ENCODE results near the gene SMURF1.

Gene SMURF1

DNA sequence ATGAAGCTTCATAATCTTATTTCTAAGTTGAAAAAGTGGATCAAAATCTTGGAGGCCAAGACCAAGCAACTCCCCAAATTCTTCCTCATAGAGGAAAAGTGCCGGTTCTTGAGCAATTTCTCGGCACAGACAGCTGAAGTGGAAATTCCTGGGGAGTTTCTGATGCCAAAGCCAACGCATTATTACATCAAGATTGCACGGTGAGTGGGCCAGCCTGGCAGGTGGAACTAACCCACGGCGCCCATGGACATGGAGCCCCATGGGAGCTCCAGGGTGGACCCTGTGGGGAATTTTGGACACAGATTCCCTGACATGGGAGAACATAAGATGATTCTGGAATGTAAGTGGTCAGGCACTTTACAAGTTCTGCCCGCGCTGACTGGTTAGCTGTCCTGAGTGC is 139.7 kb downstream of the SMURF1 start:
- no peak for DNase-seq (ENCODE audit: low read depth)

DNA sequence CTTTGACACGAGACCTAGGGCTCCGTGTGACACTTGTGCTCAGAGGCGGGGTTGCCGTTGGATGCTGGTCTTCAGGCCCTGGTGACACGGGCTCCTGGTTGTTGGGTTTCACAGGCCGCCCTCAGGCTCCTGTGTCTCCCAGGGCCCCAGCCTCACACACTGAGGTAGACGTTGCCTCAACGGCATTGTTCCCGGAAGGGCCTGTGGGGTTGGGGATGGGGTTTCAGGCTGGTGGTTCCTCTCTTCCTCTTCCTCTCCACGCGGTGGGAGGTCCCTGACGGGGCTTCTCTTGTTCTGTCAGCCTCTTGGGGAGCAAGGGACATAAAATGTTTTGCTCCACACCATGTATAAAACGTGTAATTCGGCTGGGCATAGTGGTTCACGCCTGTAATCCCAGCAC is 140.5 kb downstream of the SMURF1 start:
- no peak for DNase-seq (ENCODE audit: low read depth)

DNA sequence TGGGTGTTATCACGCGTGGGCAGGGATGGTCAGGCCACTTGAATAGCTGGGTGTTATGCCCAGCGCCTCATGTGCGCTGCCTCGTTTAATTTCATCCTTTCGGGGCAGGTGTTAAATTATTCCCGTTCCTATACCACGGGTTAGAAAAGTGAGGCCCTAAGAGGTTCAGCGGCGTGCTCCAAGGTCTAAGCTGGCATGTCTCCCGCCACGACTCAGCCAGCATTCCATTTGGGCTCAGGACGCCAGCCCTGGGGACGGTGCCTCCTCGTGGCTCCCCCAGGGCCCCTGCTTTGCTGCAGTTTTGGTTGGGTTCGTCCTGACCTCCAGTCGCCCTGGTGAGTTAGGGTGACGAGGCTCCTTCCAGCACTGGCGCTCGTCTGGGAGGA is 141.1 kb downstream of the SMURF1 start:
- no peak for DNase-seq (ENCODE audit: low read depth)

- DNase-seq (ENCODE audit: low read depth): no peak
Measured at GRCh38 chr7:99002148-99002826, 141.6 kb downstream of the SMURF1 start.

DNA sequence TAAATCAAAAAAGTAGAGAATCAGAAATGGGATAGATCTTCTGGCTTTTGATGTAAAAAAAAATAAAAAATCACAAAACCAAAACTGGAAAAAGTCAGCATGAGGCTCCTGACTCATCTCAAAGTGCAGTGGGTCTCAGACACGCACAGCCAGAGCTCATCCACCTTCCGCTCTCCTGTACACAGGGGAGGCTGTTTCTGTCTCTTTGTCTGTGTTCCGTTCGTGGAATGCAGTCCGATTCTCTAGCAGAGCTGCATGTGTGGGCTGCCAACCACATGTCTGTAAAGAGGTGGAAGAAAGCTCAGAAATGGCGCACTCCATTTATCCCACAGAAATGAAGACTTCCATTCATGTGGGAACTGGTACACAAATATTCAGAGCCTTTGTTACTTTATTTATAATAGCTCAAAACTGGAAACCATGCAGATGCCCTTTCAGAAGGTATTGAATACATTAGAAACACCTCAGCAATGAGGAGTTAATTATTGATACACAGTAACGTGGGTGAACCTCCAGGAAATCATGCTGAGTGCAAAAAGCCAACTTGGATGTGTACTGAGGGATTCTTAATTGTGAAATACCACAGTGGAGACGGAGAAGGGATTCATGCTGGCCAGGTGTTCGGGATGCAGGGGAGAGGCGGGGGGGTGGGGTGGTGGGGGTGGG is 142.3 kb downstream of the SMURF1 start:
- DNase-seq (ENCODE audit: low read depth): no peak

DNA sequence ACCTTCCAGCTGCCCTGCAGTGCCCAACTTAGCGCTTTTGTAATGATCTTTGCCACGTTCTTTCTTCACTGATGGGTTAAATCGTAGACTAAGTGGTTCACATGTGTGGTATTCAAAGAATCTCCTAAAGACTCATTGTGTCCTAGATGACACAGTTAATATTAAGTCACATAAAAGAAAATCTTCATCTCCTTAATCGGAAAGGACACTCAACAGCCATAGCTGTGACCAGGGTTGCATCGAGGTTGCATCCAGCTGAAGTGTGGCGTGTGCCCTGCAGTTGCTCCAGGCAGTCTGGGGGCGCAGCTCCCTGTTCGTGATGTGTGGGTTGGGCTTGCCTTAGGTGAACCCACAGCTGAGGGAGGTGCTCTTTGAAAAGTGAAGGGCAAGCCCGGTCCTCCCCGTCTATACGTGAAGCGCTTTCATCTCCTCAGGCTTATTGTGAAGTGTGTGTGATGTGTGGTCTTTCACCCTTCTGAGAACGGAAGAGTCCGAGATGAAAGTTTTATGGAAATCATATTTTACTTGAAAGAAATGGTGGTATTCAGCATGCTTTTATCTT is 142.9 kb downstream of the SMURF1 start:
- no peak for DNase-seq (ENCODE audit: low read depth)

DNA sequence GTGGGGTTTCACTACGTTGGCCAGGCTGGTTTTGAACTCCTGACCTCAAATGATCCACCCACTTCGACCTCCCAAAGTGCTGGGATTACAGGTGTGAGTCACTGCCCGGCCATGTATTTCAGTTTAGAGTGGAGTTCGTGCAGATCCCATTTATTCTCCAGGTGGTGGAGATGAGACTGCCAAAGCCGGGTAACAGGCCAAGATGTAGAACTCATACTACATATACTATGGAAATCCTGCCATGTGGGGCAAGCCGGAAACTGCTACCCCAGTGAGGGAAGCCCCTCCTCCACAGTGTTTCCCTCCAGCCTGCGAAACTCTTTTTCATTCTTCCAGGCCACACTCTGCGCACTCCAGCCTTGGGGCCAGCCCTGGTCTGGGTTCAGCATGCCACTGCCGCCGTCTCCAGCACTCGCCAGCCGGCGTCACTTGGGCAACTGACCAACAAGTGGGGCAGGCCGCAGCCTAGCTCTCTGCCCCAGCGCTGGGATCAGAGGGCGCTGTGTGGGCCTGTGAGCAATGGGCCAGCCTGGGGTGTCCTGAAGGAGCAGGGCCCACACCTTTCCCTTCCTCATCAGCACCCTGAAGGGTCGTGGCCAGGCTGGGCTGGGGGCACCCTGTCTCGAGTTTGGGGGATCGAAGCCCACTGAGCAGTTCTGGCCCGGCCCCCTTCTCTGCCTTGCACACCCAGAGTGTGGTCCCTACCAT is 143.6 kb downstream of the SMURF1 start:
- DNase-seq (ENCODE audit: low read depth): no peak

DNA sequence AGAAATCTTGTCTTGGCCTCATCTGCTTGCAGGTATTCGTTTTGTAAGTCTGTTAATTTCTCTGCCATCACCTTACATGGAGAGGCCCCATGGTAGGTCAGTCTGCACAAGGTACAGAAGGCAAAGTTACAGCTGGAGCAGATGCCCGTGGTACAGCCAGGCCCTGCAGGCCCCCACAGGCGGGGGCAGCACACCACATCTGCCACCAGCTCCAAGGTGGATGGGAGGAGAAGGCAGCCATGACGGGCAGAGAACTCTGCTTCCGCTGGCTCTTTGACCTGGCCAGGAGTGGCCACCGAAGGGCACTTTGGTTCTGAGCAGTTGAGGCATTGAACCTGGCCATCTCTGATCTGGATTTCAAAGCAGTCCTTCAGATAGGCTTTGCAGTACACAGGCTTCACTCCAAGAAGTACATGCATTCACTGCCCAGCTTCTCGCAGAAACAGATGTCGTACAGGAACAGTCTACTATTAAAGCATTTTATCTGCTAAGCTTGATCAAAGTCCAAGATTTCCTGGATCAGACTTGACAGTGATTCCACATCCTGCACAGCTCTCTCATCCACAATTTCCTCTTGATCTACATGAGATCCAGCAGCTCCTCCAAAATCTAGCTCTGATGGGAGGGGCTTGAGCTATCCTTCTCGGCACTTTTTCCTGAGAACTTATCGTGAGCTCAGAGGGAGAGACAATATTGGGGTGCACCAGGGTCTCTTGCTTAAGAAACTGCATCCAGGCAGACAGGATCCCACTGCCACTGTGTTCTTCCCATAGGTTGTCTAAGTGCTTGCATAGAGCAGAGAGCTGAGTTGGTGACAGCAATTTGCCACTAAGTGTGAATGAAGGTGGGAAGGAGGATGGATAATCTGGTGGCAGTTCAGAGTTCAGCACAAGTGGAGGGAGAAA is 144.8 kb downstream of the SMURF1 start:
- DNase-seq (ENCODE audit: low read depth): no peak

DNA sequence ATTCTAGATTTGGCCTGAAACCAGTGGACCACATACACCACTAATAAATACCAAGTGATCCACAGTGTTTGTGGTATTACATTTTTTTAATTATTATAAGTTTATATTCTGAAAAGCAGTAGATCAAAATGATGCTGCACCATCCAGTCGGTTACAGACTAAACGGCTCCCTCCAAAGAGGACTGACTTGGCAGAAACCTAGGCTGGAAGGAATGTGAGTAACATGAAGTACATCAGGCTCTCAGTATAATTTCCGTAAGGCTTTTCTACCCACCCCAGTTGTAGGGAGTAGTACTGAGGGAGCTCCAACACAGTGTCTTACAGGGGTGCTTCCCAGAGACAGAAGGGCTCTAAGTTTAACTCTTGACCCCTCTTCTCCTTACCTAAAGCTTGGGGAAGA is 146.1 kb downstream of the SMURF1 start:
- no peak for DNase-seq (ENCODE audit: low read depth)

DNA sequence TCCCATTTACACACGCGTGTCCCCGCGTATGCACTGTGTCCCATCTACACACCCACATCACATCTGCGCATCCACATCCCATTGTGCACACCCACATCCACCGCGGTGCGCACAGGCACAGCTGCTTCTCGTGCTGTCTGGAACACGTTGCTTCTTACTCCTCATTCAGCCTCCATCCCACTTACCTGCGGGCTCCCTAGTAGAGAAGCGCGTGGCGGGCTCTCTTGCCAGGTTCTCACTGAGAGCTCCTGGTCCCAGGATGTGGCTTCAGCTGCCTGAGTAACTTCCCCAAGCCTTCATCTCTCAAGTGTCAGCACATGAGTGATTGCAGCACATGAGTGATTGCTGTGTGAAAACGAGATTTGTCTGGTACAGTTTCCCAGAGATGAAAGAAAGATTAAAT is 147.8 kb downstream of the SMURF1 start:
- no peak for DNase-seq (ENCODE audit: low read depth)

DNA sequence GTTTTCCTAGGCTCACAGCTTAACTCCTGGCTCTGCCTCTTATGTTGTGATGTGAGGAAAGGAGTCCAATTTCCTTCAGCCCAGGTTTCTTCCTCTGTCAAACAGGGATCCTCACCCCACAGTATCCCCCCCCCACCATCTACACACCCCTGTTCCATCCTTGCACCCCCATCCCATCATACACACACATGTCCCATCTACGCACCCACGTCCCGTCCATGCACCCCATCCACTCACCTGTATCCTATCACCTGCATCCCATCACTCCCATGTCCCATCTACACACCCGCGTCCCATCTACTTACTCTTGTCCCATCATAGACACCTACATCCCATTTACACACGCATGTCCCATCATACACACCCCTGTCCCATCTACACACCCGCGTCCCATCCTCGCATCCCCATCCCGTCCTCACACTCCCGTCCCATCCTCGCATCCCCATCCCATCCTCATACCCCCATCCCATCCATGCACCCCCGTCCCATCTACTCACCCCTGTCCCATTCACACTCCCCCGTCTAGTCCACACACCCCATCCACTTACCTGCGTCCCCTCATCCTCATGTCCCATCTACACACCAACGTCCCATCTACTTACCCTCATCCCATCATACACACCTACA is 148.3 kb downstream of the SMURF1 start:
- DNase-seq (ENCODE audit: low read depth): no peak

DNA sequence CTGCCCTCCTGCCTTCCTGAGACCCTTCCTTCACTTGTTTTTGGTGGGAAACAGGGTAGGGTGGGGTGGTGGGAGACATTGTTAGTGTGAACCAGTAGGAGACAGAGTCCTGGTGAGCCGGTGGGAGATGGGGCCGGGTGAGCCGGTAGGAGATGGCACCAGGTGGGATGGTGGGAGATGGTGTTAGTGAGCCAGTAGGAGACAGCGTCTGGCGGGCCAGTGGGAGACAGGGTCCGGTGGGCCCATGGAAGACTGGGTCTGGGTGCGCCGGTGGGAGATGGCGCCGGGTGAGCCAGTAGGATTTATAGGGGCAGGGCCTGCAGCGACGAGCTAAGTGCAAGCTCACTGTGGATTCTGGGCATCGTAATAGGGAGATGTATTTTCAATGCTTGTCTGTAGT is 148.8 kb downstream of the SMURF1 start:
- no peak for DNase-seq (ENCODE audit: low read depth)

DNA sequence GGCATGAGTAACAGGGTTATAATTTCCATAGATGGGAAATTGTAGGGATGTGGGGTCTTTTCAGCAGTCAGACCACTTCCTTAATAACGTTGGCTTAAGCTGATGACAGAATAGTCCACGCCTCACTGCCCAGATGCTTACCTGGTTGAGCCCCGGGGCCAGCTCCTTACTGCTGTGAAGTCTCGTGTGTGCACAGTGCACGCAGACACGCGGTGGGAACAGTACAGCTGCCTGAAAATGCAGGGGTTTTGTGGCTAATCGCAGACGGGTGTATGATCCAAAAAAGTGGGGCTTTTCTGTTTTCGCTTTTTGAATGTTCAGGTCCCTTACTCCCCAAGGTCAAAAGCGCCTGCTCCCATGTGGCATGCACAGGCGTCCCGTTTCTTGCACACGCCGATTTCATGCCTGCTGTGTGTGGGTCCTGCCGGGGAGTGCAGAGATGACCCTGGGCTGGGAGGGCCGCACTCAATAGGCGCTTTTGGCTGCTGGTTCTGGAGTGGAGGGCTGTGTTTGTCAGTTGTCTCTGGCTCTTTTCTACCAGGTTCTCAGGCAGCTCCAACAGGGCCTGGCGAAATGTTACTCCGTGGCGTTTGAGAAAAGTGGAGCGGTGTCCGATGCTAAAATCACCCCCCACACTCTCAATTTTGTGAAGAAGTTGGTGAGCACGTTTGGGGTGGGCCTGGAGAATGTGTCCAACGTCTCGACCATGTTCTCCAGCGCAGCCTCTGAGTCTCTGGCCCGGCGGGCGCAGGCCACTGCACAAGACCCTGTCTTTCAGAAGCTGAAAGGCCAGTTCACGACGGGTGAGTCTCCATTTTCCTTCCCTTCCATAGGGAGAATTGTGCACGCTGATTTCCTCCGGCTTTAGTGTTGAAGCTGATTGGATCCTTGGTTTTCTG is 149.6 kb downstream of the SMURF1 start:
- DNase-seq (ENCODE audit: low read depth): no peak

- no peak for DNase-seq (ENCODE audit: low read depth)
Measured at GRCh38 chr7:98993024-98993897, 150.6 kb downstream of the SMURF1 start.

- no peak for DNase-seq (ENCODE audit: low read depth)
Measured at GRCh38 chr7:98992076-98992475, 151.8 kb downstream of the SMURF1 start.

DNA sequence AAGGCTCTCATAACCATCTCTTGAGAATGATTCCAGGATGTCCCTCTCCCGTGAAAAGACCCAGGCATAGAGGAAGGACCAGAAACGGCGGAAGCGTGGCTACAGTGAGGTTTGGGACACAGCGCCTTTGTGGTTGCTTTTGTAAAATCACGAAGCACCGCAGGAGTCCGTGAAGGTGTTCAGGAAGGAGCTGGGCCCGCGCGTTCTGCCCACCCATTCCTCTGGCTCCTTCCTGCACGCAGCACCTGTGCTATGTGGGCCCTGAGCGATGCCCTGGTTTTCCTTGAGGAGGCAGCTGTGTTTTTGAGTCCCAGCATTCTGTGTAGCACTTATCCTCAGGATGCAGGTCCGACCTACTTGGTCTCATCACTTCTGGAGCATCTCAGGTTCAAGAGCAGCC is 152.8 kb downstream of the SMURF1 start:
- no peak for DNase-seq (ENCODE audit: low read depth)

- no peak for DNase-seq (ENCODE audit: low read depth)
Measured at GRCh38 chr7:98990356-98990755, 153.6 kb downstream of the SMURF1 start.

- DNase-seq (ENCODE audit: low read depth): no peak
Measured at GRCh38 chr7:98988641-98989040, 155.3 kb downstream of the SMURF1 start.

- DNase-seq (ENCODE audit: low read depth): no peak
Measured at GRCh38 chr7:98985945-98986344, 158.0 kb downstream of the SMURF1 start.

DNA sequence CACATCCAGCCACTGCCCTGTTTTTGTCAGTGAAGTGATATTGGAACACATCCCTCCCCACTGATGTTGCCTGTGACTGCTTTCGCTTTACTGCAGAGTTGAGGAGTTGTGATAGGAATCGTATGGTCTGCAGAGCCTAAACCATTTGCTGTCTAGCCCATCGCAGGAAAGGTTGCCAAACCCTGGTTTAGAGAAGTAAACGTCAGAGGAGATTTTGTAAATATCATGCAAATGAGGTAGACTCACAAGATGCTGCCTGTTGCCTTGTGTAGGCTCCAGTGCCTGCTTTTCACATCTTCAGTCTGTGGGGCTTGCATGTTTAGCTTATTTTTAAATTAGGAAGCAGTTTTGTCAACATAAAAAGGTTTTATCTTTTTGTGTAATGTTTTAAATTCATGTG is 158.5 kb downstream of the SMURF1 start:
- DNase-seq (ENCODE audit: low read depth): no peak

Measured in stromal cell of bone marrow (primary cell).